Measurements from ENCODE around the gene ATG7.

- TF ChIP-seq EZH2 (IDR thresholded peaks at IDR 0.05) (no peak), FOXP2 (optimal IDR thresholded peaks at IDR 0.05; ENCODE audit: control extremely low read depth, extremely low read length, insufficient read depth) (no peak), POLR2AphosphoS5 (IDR thresholded peaks at IDR 0.05; ENCODE audit: borderline replicate concordance, low read depth, low read length) (no peak)
Measured at GRCh38 chr3:11377719-11378118, 105.5 kb downstream of the ATG7 start.

All from SK-N-MC (cell line).